AG08395 (cell line): Measurements from ENCODE around the gene CCT5.

ENCODE experiments used
- DNase-seq: peaks from one replicate; pipeline ENCODE4 v3.0.0; 2012; ENCODE audit warnings: mixed read lengths, low spot score

Gene CCT5

DNA sequence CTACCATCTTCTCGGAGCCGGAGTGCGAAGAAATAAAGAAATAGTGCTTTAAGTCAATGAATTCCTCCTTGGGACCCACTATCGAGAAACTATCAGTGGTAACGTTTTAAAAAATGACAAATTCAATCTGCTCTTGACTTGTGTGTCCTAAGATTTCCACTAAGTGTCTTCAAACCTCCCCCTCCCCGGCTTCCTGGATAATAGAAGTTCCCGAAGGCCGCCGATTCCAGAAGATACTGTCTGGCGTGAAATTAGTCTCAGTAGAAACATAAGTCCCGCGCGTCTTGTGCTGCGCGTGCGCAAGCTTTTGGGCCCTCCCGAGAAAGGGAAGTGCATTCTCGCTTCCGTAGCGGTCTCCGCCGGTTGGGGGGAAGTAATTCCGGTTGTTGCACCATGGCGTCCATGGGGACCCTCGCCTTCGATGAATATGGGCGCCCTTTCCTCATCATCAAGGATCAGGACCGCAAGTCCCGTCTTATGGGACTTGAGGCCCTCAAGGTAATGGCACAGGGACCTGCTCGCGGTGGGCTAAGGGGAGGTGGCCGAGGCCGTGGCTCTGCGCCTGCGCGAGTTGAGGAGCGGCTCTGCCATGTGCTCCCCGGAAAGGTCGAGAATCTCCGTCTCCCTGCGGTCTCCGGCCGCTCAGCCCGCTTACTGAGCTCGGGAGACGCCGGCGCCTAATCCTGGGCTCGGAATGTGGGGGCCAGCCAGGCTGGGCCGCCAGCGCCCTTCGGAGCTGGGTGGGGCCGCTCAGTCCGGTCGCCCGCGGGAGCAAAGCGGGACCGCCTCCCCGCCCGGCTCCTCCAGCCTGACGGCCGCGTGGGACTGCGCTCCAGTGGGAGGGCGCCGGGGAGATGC, at the start of gene CCT5:
TSS of gene CCT5 (plus strand) at position 333 of the 858 bp plus-strand sequence. CDS start at position 394, 61 bp downstream.
- DNase-seq = peak; percentile 98

GRCh38 chr5:10201223-10201868, 48.7 kb upstream of the CCT5 start:
- no peak for DNase-seq

DNA sequence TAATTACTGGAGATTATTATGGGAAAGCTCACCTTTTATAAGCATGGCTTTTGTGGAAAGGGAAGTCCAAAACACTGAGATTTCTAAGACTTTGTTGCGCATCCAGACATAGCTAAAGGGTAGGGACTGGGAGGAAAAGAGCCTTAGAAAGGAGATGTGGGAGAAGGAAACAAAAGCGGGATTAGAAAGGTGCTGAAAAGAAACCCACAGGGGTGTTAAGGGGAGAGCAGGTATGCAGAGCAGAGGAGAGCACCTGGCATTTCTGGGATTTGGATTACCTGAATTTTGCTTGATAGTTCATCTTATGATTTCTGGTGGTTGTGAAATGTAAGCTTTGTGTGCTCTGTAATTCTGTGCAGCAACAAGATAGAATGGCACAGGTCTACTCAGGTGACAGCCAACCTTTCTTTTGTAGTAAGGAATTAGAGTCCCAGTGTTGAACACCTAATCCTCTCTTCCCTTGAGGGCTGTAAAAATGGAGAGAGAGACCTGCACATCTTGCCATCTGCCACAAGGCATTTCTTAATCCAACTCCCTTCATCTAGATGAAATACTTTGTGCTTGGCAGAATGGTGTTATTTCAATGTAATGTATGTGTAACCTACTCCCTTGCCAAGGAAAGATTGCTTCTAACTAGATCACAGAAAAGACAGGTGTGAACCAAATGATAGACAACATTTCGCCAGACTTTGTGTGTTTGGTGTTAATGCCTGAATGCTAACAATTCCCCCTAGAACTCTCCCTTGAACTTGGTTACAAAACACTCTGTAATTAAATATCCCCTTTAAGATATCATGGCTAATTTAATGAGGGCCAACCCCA, 47.8 kb upstream of the CCT5 start:
- no peak for DNase-seq

DNA sequence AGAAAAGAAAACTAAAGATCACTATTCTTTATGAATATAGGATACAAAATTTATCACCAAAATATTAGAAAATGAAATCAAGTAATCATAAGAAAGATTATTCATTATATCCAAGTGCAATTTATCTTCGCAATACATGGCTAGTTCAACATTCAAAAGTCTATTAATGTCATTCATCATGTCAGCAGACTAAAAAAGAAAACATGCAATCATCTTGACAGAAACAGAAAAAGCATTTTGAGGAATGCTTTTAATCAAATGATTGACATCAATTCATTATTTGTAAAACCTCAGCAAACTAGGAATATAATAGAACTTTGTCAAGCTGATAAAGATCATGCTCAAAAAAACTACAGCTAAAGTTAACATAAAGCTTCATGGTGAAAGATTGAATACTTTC, 41.1 kb upstream of the CCT5 start:
- DNase-seq = no peak

GRCh38 chr5:10213316-10213715, 36.8 kb upstream of the CCT5 start:
- no peak for DNase-seq

DNA sequence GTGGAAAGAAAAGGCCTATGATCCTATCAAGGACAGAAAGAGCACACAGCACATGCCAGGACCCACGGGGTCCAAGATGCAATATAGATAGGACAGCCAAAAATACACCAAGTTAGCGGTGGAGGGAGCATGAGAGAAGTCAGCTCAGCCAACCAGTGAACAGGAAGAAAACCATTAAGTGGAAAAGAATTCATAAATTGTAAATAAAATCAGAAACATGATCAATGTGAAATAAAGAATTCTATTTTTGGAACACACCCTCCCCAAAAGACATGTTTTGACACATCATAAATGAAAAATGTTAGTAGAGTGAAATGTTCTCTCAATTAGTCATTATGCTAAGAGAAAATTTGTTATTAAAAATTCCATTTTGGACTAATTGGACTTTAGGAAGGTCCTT, 36.0 kb upstream of the CCT5 start:
- no peak for DNase-seq

- no peak for DNase-seq
Measured at GRCh38 chr5:10215366-10215765, 34.7 kb upstream of the CCT5 start.

DNA sequence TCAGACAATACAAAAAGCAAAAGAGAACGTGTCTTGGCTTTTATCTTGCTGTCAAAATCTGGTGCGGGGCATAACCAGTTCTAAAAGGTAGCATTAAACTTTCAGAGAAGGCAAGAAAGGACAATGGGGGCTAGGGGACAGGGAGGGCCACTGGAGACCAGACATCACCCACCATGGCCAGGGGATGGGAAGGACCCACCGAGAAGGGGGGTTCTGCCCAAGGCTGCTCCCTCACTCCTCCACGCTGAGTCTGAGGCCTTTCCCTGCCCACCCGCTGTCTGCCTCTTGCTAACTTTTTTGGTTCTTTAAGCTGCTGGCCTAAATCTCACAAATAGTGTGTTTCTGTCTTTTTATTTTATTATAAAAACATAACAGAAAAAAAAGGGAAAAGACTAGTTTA, 34.0 kb upstream of the CCT5 start:
- no peak for DNase-seq

GRCh38 chr5:10218658-10219057, 31.4 kb upstream of the CCT5 start:
- no peak for DNase-seq

- no peak for DNase-seq
Measured at GRCh38 chr5:10219068-10219467, 31.0 kb upstream of the CCT5 start.

DNA sequence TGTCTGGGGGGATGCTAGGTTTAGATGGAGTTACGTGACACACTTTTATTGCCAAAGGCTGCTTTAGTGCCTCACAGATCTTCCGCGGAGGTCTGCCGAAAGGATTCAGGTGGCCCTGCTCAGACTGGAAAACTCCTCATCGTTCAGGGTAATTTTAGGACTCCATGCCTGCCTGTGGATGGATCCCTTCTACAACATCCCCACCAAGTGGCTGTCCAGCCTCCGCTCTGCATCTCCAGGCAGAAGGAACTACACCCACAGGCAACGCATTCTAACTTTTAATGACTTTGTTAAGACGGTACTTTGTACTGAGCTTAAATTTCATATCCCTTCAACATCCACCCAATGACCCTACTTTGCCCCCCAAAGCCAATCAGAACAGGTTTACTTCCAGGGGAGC, 29.8 kb upstream of the CCT5 start:
- DNase-seq = no peak

DNA sequence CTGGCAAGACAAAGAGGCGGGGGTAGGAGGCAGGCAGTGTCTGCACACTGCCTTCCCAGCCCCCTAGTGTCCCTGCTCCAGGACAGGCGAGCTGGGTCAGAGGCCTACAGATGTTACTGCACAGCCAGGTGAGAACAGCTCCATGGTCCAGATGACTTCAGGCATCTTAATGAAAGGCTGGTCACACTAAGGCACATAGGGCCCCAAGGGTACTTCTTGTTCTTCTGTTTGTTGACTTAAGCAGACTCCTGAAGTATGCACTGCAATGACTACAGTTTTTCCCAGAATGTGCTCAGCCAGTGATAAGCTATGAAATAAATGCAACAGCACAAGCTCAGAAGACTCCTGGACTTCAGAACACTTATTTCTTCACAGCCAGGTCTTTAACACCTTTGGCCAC, 27.8 kb upstream of the CCT5 start:
- DNase-seq = no peak

DNA sequence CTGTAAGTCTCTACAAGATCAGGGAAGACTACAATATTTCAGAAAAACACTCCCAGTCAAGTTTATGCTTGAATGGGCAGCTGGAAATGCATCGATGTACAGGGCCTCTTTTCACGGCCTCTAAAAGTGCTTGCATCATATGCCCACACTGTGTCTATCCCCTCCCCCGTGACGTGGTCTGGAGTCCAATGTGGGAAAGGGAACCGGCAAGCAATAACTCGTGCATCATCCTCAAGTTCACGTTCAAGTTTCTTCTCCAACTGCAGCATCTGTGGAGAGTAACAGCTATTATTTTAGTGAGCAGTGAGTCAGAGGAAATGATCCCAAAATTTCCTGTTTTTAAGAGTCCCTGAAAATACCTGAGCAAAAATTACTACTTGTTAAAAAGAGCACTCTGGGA, 22.7 kb upstream of the CCT5 start:
- DNase-seq = no peak

- no peak for DNase-seq
Measured at GRCh38 chr5:10228288-10228687, 21.8 kb upstream of the CCT5 start.

DNA sequence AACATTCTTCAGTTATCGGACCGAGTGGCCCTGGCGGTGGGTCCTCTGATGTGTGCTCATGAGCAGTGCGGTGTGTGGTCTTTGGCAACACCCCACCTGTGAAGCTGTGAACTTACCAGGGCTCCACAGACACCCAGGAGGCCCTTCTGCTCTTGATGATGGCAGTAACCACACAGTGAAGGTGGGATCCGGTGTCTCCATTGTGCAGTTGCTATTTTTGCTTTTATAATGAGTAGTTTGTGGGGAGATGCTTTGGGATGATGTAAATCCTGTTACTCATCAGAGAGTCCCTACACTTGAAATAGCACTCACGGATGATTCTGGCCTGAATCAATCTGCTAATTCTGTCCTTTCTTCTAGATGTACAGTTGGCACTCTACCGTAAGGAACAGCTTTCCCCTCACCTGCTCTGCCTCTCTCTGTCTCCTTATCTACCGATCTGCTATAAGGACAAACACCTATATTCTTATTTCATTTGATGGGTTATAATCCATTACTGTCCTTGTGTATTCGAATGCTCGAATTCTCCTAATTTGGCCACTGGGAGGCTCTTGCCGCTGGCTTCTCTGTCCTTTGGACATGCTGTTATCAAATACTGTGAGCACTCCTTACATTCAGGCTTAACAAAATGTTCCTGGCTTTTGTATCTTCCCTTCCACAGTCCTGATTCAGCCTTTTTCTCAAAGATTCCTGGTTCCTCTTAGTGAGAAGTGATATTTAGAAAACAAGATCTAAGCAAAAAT, 20.6 kb upstream of the CCT5 start:
- peak; percentile 61 for DNase-seq

- DNase-seq = no peak
Measured at GRCh38 chr5:10232386-10232785, 17.7 kb upstream of the CCT5 start.

DNA sequence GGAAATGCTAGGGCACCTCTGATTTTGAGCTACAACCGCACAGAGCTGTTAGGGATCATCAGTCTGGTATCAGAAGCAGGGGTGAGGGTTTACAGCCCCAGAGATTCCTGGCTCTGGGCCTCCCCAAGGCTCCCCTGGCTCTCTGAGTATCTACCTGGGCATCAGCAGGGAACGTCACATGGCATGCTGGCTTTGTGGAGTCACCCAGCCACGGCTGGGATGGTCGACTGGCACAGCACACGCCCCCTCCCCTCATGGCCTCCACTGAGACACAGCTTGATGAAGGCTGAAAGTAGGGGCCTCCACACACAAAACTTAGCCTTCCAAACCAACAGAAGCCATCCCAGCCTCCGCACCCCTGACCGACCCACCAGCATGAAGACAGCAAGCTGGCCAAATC, 17.1 kb upstream of the CCT5 start:
- no peak for DNase-seq

DNA sequence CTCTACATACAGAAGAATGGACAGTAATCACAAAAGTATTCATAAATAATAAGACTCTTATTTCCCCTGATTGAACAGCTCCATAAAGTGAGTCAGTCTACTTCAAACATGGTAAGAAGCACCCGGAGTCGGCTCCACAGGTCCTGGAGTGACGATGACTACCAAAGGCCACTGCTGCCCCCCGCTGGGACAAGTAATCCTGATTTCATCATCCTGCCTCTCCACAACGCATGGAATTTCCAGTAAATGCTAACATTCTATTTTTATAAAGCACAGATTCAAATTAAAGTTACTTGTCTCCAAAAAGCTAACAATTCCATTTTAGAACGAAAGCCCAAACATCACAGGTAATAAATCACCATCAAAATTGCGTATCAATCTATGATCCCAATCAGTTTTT, 16.6 kb upstream of the CCT5 start:
- peak; percentile 87 for DNase-seq

GRCh38 chr5:10235350-10235749, 14.7 kb upstream of the CCT5 start:
- DNase-seq = no peak

- DNase-seq = no peak
Measured at GRCh38 chr5:10243660-10244240, 6.3 kb upstream of the CCT5 start.

GRCh38 chr5:10244342-10244944, 5.6 kb upstream of the CCT5 start:
- no peak for DNase-seq
